ENCODE measurements around the gene PLTP. TPM values are rescaled to one million over a fixed set of nuclear protein-coding genes. Genes with fewer than 3 reads are reported as not detected.
A peak's percentile ranks its signal among the peaks of the same experiment; 100 is the strongest.

The PLTP gene
- total and polyA plus RNA-seq, 2 of the 13 experiments (the other 11 are each of a cell fraction or from before 2014, with no cell fraction given), result 16.9 to 28.6 TPM

- TF ChIP-seq ZNF740 (CRISPR knock-in tag; IDR thresholded peaks at IDR 0.05), result no peak
- no peak for TF ChIP-seq REXO4 (CRISPR knock-in tag; IDR thresholded peaks at IDR 0.05; ENCODE audit: borderline replicate concordance)
- TF ChIP-seq KAT7 (CRISPR knock-in tag; IDR thresholded peaks at IDR 0.05; ENCODE audit: borderline replicate concordance), result 0 out of 2 replicates have a peak, but pooled peaks have one; percentile 7
- TF ChIP-seq, protein P1, sequence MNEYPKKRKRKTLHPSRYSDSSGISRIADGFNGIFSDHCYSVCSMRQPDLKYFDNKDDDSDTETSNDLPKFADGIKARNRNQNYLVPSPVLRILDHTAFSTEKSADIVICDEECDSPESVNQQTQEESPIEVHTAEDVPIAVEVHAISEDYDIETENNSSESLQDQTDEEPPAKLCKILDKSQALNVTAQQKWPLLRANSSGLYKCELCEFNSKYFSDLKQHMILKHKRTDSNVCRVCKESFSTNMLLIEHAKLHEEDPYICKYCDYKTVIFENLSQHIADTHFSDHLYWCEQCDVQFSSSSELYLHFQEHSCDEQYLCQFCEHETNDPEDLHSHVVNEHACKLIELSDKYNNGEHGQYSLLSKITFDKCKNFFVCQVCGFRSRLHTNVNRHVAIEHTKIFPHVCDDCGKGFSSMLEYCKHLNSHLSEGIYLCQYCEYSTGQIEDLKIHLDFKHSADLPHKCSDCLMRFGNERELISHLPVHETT (CRISPR knock-in tag; conservative IDR thresholded peaks at IDR 0.05), result no peak
- no peak for TF ChIP-seq TFAP4 (IDR thresholded peaks at IDR 0.05; ENCODE audit: borderline replicate concordance, low read depth)
- no peak for TF ChIP-seq NR2F6 (IDR thresholded peaks at IDR 0.05)
- TF ChIP-seq NR2F6 (CRISPR knock-in tag; IDR thresholded peaks at IDR 0.05), result 0 out of 2 replicates have a peak, but pooled peaks have one; percentile 15
- TF ChIP-seq SUZ12 (IDR thresholded peaks at IDR 0.05; ENCODE audit: low read depth, low read length), result no peak
- no peak for TF ChIP-seq IRF1 (CRISPR knock-in tag; IDR thresholded peaks at IDR 0.05; ENCODE audit: low read depth)
- 0 out of 2 replicates have a peak, but pooled peaks have one; percentile 50 for TF ChIP-seq ZFAT (CRISPR knock-in tag; conservative IDR thresholded peaks at IDR 0.05)
- no peak for TF ChIP-seq ZBTB3 (CRISPR knock-in tag; IDR thresholded peaks at IDR 0.05; ENCODE audit: borderline replicate concordance, low read depth)
- 0 out of 2 replicates have a peak, but pooled peaks have one; percentile 51 for TF ChIP-seq HNF1A (IDR thresholded peaks at IDR 0.05; ENCODE audit: low read depth)
- no peak; the same call in 1 of the 2 replicates for TF ChIP-seq HNF1A (CRISPR knock-in tag; IDR thresholded peaks at IDR 0.05; ENCODE audit: borderline replicate concordance)
- no peak for TF ChIP-seq DR1 (CRISPR knock-in tag; IDR thresholded peaks at IDR 0.05)
- no peak for TF ChIP-seq MYNN (CRISPR knock-in tag; IDR thresholded peaks at IDR 0.05; ENCODE audit: low read depth)
These were observed 44.7 kb downstream of the PLTP start (continued) for GRCh38 chr20:45867136-45867818.

Data from HepG2 (cell line).